SK-N-SH (cell line): ENCODE results near the gene LENG1.

Experiments
- ELF1 ChIP-seq: IDR thresholded peaks from 2 replicates; pipeline ENCODE4 v1.4.0; 2012
- EZH2phosphoT487 ChIP-seq: fragments of 200-600 bp; sonication (generic); IDR thresholded peaks from 2 replicates; pipeline ENCODE4 v1.6.1; 2017; ENCODE audit warnings: low read depth, mixed run types, mild to moderate bottlenecking, antibody characterized with exemption, moderate library complexity, borderline replicate concordance
- FOSL2 ChIP-seq: IDR thresholded peaks from 2 replicates; pipeline ENCODE4 v1.4.0; 2012; ENCODE audit warnings: low read depth, mild to moderate bottlenecking, moderate library complexity, borderline replicate concordance
- FOXJ3 ChIP-seq: sonication (generic); formaldehyde crosslinking; IDR thresholded peaks from 2 replicates; pipeline ENCODE4 v1.5.1; 2020; ENCODE audit warnings: mild to moderate bottlenecking, missing genetic modification reagents
- POLR2AphosphoS5 ChIP-seq: IDR thresholded peaks from 2 replicates; pipeline ENCODE4 v1.6.1; 2012; ENCODE audit warnings: low read depth, low read length
- TF ChIP-seq, protein P1 (sequence below): fragments of 200-600 bp; sonication (generic); IDR thresholded peaks from 2 replicates; pipeline ENCODE4 v1.6.1; 2017; ENCODE audit warnings: antibody characterized with exemption, mild to moderate bottlenecking, moderate library complexity
- TF ChIP-seq, protein P2 (sequence below): IDR thresholded peaks from 2 replicates; pipeline ENCODE4 v1.4.0; 2012; ENCODE audit warnings: low read depth, borderline replicate concordance
- TF ChIP-seq, protein P3 (sequence below): fragments of 150-350 bp; IDR thresholded peaks from 2 replicates; pipeline ENCODE4 v1.6.1; 2017; ENCODE audit warnings: antibody characterized with exemption, low read length, low read depth, borderline replicate concordance

DNA sequence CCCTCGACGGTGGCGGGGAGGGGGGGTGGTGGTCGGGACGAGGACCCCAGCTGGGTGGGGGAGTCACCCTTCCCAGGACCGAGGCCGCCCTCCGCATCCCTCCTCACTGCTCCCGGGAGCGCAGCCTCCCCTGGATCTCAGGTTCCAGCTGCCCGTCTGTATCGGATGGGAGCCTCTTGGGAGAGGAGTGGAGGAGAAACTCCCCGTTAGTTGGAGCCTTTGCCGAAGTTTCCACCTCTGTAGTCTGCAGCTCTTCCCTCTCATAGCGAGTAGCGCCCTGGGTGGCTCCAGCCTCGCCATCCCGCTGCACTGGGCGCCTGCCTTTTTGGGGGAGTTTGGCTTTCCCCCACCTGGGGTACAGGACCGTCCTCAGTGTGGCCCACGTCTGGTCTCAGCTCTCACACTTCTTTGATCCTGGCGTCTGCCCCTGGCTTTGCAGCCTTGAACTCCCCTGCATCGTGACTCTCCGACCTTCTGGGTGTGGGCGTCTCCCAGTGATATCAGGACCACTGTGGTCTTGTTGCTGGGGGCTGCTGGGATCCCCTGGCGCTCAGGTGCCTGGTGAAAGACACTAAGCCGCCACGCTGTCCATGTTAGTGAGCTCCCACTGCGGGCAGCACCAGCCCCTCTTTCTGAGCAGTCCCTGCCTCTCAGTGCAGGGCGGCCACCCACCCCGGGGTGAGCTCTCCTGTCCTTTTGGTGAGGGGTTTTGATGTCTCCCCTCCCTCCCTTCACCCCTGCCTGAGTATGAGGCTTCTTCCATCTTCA is 20.8 kb downstream of the LENG1 start:
- TF ChIP-seq, protein P1, sequence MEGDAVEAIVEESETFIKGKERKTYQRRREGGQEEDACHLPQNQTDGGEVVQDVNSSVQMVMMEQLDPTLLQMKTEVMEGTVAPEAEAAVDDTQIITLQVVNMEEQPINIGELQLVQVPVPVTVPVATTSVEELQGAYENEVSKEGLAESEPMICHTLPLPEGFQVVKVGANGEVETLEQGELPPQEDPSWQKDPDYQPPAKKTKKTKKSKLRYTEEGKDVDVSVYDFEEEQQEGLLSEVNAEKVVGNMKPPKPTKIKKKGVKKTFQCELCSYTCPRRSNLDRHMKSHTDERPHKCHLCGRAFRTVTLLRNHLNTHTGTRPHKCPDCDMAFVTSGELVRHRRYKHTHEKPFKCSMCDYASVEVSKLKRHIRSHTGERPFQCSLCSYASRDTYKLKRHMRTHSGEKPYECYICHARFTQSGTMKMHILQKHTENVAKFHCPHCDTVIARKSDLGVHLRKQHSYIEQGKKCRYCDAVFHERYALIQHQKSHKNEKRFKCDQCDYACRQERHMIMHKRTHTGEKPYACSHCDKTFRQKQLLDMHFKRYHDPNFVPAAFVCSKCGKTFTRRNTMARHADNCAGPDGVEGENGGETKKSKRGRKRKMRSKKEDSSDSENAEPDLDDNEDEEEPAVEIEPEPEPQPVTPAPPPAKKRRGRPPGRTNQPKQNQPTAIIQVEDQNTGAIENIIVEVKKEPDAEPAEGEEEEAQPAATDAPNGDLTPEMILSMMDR: no peak
- TF ChIP-seq FOXJ3 (CRISPR knock-in tag): no peak
- no peak for TF ChIP-seq ELF1
- TF ChIP-seq, protein P2, sequence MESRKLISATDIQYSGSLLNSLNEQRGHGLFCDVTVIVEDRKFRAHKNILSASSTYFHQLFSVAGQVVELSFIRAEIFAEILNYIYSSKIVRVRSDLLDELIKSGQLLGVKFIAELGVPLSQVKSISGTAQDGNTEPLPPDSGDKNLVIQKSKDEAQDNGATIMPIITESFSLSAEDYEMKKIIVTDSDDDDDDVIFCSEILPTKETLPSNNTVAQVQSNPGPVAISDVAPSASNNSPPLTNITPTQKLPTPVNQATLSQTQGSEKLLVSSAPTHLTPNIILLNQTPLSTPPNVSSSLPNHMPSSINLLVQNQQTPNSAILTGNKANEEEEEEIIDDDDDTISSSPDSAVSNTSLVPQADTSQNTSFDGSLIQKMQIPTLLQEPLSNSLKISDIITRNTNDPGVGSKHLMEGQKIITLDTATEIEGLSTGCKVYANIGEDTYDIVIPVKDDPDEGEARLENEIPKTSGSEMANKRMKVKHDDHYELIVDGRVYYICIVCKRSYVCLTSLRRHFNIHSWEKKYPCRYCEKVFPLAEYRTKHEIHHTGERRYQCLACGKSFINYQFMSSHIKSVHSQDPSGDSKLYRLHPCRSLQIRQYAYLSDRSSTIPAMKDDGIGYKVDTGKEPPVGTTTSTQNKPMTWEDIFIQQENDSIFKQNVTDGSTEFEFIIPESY: no peak
- TF ChIP-seq FOSL2: no peak
- TF ChIP-seq, protein P3, sequence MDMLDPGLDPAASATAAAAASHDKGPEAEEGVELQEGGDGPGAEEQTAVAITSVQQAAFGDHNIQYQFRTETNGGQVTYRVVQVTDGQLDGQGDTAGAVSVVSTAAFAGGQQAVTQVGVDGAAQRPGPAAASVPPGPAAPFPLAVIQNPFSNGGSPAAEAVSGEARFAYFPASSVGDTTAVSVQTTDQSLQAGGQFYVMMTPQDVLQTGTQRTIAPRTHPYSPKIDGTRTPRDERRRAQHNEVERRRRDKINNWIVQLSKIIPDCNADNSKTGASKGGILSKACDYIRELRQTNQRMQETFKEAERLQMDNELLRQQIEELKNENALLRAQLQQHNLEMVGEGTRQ: no peak
- no peak for TF ChIP-seq EZH2phosphoT487
- TF ChIP-seq POLR2AphosphoS5: no peak
